HL-60/S4 treated with retinoic acid at 250 ng/mL for 4 days and 3 days (cell line): ENCODE measurements around the gene TK2.

ENCODE experiments used
- in situ Hi-C: fragments of 300-500 bp; cut with MboI; formaldehyde crosslinking; loops from 2 replicates; pipeline ENCODE4 v1.7.0; 2022; ENCODE audit warnings: low sequenced_read_pairs

The TK2 gene

DNA sequence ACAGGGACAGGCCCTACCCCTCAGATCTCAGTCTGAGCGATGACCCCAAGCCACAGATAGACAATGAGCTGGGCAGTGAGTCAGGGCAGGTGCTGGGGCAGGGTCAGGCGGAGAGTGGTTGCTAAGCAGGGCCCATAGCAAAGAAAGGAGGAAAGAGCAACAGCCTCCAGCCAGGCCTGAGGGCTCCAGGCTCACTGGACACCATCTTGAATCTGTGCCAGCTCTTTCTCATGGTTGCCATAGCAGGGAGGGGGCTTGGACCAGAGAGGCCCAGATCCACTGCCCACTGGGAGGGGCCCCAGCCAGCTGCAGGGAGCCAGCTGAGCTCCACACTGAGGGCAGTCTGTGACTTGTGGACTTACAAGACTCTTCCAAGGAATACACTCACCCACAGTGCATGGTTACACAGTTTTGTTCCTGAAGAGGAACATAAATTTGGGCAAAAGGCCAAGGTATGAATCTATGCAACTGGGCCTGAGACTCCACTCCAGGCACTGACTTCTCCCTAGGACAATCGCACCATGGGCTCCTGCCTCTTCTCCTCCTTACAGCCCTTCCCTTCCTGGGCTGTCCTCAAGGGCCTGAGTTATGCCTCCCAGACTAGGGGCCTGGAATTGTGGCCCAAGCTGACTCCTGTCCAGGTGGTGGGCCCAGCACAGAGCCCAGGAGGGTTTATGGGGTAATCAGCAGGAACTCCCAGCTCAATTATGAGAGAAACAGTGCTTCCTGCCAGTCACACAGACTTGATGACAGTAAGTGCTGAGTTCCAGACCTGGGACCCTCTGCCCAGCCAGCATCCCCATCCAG, 62.9 kb downstream of the TK2 start:
- in situ Hi-C loops = no loop called here

DNA sequence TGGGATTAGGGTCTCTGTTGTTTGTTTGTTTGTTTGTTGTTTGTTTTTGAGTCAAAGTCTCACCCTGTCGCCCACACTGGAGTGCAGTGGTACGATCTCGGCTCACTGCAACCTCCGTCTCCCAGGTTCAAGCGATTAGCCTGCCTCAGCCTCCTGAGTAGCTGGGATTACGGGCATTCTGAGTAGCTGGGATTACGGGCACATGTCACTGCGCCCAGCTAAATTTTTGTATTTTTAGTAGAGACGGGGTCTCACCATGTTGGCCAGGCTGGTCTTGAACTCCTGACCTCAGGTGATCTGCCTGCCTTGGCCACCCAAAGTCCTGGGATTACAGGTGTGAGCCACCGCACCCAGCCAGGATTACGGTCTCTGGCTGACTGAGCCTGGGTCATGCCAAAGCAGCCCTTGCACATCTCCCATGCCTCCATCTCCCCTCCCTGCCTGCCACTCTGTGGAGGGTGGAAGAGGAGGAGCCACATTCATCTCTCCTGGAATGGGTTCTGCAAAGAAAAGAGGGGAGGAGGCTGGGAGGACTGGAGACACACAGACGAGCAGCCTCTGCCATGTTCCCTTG, 63.6 kb downstream of the TK2 start:
- in situ Hi-C loops = no loop called here

- in situ Hi-C loops = no loop called here
Measured at GRCh38 chr16:66485376-66485775, 64.5 kb downstream of the TK2 start.

GRCh38 chr16:66484453-66485213, 65.3 kb downstream of the TK2 start:
- in situ Hi-C loops = no loop called here

- in situ Hi-C loops = no loop called here
Measured at GRCh38 chr16:66483689-66484452, 66.1 kb downstream of the TK2 start.

GRCh38 chr16:66481943-66482390, 68.0 kb downstream of the TK2 start:
- in situ Hi-C loops = no loop called here

- in situ Hi-C loops = no loop called here
Measured at GRCh38 chr16:66481081-66481942, 68.6 kb downstream of the TK2 start.

DNA sequence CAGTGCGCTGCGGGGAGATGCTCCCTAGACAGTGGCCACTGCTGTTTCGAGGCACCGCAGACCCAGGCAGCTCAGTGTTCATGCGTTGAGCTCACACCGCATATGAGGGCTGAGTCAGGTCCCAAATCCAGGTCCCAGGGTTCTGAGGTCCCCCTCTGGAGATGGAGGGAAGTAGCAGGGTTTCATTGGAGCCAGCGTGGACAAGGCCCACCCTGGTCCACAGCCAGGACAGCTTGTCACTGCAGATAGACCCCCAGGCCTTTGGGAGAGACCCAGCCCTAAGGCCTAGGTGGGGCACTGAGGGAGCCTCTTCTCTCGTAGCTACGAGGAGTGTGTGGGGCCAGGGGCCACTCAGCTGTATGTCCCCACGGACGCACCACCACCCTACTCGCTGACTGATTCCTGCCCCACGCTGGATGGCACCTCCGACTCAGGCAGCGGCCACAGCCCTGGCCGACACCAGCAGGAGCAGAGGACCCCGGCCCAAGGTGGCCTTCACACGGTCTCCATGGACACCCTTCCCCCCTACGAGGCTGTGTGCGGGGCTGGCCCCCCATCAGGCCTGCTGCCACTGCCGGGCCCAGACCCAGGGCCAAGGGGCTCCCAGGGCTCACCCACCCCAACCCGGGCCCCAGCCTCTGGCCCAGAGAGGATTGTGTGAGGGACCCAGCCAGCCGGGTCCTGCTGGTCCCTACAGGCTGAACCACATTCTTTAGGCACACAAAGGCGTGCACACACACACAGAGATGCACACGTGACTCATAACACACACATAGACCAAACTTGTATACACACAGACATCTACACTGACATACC, 69.4 kb downstream of the TK2 start:
- in situ Hi-C loops = no loop called here

DNA sequence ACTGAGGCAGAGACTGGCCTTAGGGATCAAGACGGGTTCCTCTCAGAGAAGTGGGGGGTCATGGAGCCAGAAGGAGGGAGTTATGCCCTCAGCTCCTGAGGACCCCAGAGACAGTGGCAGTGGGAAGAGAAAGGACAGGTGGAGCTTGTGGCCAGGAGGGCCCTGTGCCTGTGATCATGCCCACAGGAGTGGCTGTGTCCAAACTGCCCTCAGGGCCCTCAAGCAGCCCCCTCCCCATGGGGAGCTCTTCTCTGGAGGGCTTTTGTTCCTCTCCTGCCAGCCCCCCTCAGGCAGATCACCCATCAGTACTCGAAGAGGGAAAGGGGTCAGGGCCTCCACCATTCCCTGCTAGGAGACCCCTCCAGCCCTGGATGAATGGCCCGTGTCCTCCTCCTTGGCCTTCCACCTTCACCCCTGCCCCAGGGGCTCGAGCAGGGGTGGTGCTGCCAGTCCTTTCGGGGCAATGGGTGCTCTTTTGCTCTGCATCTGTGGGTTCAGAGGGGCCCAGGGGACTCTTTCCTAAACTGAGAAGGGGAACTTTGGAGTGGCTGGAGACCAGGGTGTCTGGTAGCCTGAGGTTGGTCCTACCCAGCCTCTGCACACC, 70.2 kb downstream of the TK2 start:
- in situ Hi-C loops = no loop called here

- in situ Hi-C loops = no loop called here
Measured at GRCh38 chr16:66478733-66479511, 71.0 kb downstream of the TK2 start.

- in situ Hi-C loops = no loop called here
Measured at GRCh38 chr16:66477028-66477515, 72.8 kb downstream of the TK2 start.

- in situ Hi-C loops = no loop called here
Measured at GRCh38 chr16:66476328-66477027, 73.4 kb downstream of the TK2 start.

- in situ Hi-C loops = no loop called here
Measured at GRCh38 chr16:66475232-66475631, 74.7 kb downstream of the TK2 start.

DNA sequence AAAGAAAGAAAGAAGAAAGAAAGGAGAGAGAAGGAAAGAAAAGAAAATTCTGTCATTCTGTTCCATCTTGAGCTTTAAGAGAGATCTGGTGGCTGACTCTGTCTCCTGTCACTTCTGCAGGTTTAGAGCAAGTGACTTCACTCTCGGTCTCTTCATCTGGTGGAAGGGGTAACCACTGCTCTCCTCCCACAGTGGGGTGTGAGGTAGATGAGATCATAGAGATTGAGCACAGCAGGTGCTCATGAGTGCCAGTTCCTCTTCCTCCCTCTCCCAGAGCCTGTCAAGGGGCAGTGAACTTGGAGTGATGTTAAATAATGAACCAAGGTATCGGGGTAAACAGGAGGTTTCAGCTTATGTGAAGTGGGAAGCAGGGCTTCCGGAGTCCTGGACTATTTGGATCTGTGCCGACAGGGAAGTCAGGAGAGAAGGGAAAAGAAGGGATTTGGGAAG, 75.1 kb downstream of the TK2 start:
- in situ Hi-C loops = no loop called here

DNA sequence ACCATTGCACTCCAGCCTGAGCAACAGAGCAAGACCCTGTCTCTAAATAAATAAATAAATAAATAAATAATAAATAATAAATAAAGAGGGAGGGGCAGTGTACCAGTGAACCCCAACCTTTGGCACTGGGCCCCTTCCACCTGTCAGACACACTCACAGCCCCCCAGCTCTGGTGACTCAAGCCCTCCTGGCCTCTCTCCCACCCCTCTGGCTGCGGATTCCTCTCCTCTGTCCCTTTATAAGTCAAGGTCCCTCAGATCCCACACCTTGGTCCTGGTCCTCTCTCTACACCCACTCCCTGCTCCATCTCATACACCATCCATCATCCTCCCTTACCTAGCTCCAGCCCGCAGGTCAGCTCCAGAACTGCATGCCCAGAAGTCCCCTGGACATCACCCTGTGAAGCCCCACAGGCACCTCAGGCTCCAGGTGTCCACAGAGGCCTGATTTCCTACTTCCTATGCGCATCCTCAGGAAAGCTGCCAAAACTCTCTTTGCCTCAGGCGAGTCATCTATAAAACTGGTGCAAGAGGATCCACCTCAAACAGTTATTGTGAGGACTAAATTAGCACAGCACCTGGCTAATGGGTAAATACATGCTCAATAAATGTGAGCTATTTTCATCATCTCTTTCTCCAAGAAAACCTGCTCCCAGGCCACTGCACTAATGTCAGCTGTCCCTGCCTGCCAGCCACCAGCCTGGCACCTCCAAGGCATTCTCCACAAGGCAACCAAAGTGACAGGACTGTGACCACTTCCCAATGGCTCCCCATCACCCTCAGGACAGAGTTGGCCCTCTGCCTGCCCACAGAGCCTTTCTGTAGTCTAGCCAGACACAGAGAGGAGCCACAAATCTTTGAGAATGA, 76.0 kb downstream of the TK2 start:
- in situ Hi-C loops = no loop called here

DNA sequence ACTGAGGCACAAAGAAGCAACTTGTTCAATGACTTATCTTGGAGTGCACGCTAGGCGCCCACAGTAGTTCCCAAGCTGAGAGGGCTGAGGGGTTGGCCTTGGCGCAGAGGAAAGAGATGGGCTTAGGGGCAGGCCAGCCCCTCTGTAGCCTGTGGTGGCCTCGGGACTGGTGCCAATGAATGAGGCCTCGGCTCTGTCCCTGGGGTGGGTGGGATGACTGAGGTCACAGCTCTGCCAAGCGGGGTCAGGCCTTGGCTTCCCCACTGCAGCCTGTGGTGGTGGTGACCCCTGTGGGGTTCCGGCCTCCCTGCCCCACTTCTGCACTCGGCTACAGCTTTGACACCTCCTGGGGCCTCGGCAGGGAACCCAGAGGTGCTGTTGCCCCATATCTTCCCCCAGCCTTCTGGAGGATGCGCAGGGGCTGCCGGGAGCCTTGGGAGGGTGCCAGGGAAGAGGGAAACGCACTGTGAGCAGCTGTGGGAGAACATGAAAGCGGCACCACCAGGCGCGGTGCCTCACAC, 76.8 kb downstream of the TK2 start:
- in situ Hi-C loops = no loop called here
